HepG2 (cell line): ENCODE data around the gene BCAT1. TPM values are rescaled to one million over a fixed set of nuclear protein-coding genes. Genes with fewer than 3 reads are reported as not detected.

Source experiments
- AKAP8 ChIP-seq: sonication (generic); formaldehyde crosslinking; IDR thresholded peaks from 2 replicates; pipeline ENCODE4 v1.5.1; 2020; ENCODE audit warnings: mild to moderate bottlenecking, missing genetic modification reagents
- ARID5B ChIP-seq: IDR thresholded peaks from 2 replicates; pipeline ENCODE4 v1.4.0; 2020; ENCODE audit warnings: mild to moderate bottlenecking, missing genetic modification reagents
- ATRX ChIP-seq: sonication (generic); formaldehyde crosslinking; IDR thresholded peaks from 2 replicates; pipeline ENCODE4 v1.4.0; 2020; ENCODE audit warnings: missing genetic modification reagents, borderline replicate concordance
- DZIP1 ChIP-seq: sonication (generic); formaldehyde crosslinking; IDR thresholded peaks from 2 replicates; pipeline ENCODE4 v1.5.0; 2020; ENCODE audit warnings: mild to moderate bottlenecking, missing genetic modification reagents
- FOSL2 ChIP-seq: sonication (generic); formaldehyde crosslinking; IDR thresholded peaks from 2 replicates; pipeline ENCODE4 v1.4.0; 2020; ENCODE audit warnings: missing genetic modification reagents
- FOXA3 ChIP-seq: IDR thresholded peaks from 2 replicates; pipeline ENCODE4 v1.6.1; 2016; ENCODE audit warnings: missing genetic modification reagents, missing compliant biosample characterization
- GATAD2A ChIP-seq: IDR thresholded peaks from 2 replicates; pipeline ENCODE4 v1.6.1; 2016
- HNF4G ChIP-seq, 2 experiments: sonication (generic) in 1 of 2; formaldehyde crosslinking in 1 of 2; IDR thresholded peaks; 2 replicates each; pipeline versions ENCODE4 v1.4.0 to v1.6.1; 2011 to 2020; ENCODE audit warnings: borderline replicate concordance in 2 of 2, low read depth in 2 of 2, mild to moderate bottlenecking in 2 of 2, low read length in 1 of 2, missing genetic modification reagents in 1 of 2, moderate library complexity in 1 of 2
- MED1 ChIP-seq: sonication (generic); formaldehyde crosslinking; IDR thresholded peaks from 2 replicates; pipeline ENCODE4 v1.4.0; 2020; ENCODE audit warnings: missing genetic modification reagents
- RFX3 ChIP-seq: IDR thresholded peaks from 2 replicates; pipeline ENCODE4 v1.6.1; 2016; ENCODE audit warnings: missing biosample characterization, missing genetic modification reagents
- RFXANK ChIP-seq: IDR thresholded peaks from 2 replicates; pipeline ENCODE4 v1.6.1; 2016
- RORA ChIP-seq: sonication (generic); formaldehyde crosslinking; IDR thresholded peaks from 2 replicates; pipeline ENCODE4 v1.5.0; 2020; ENCODE audit warnings: mild to moderate bottlenecking, missing genetic modification reagents, moderate library complexity
- SAP130 ChIP-seq: IDR thresholded peaks from 2 replicates; pipeline ENCODE4 v1.6.1; 2016; ENCODE audit warnings: low read depth
- TFAP4 ChIP-seq: sonication (generic); IDR thresholded peaks from 2 replicates; pipeline ENCODE4 v1.6.1; 2016; ENCODE audit warnings: low read depth, borderline replicate concordance
- ZNF143 ChIP-seq: sonication (generic); formaldehyde crosslinking; IDR thresholded peaks from 2 replicates; pipeline ENCODE4 v1.4.0; 2020; ENCODE audit warnings: missing genetic modification reagents
- ZNF562 ChIP-seq: sonication (generic); formaldehyde crosslinking; IDR thresholded peaks from 2 replicates; pipeline ENCODE4 v1.8.0; 2022; ENCODE audit warnings: missing genetic modification reagents, borderline replicate concordance
- ZNF577 ChIP-seq: sonication (generic); formaldehyde crosslinking; IDR thresholded peaks from 2 replicates; pipeline ENCODE4 v1.4.0; 2020; ENCODE audit warnings: mild to moderate bottlenecking, low read depth, missing genetic modification reagents, borderline replicate concordance
- ZNF609 ChIP-seq: sonication (generic); formaldehyde crosslinking; IDR thresholded peaks from 2 replicates; pipeline ENCODE4 v1.4.0; 2020; ENCODE audit warnings: mild to moderate bottlenecking, missing genetic modification reagents, borderline replicate concordance
- ZNF652 ChIP-seq: IDR thresholded peaks from 2 replicates; pipeline ENCODE4 v1.6.1; 2016; ENCODE audit warnings: low read depth, borderline replicate concordance
- polyA plus RNA-seq, 8 experiments: library from polyadenylated mRNA; depleted of rRNA in 3 of 8; stranded (reverse) in 7 of 8; unstranded in 1 of 8; fragments of >200 nt; fragmentation: Illumina TruSeq in 4 of 8; extraction: Trizol in 4 of 8; gene quantifications; 2 replicates each; pipeline versions ENCODE4 v1.2.1 to v1.2.3, GENCODE V29; 2011 to 2016; ENCODE audit warnings: low read depth in 4 of 8, missing spikeins in 1 of 8, mixed read lengths in 1 of 8; ENCODE audit not compliant: insufficient read depth in 1 of 8
- total RNA-seq, 5 experiments: library from RNA; depleted of rRNA; stranded (reverse); fragments of >200 nt; fragmentation: Illumina TruSeq; extraction: Trizol; gene quantifications; 2 replicates each; pipeline ENCODE4 v1.2.3, GENCODE V29; 2016; ENCODE audit warnings: low read depth in 1 of 5

The BCAT1 gene
- total and polyA plus RNA-seq, 2 of the 13 experiments (the other 11 are each of a cell fraction or from before 2014, with no cell fraction given), result 8.0 to 75.5 TPM

- TF ChIP-seq TFAP4 (peak; percentile 30; the same call in 1 of the 2 replicates), HNF4G (IDR thresholded peaks at IDR 0.05; ENCODE audit: borderline replicate concordance, low read depth, low read length) (no peak), HNF4G (CRISPR knock-in tag; IDR thresholded peaks at IDR 0.05; ENCODE audit: borderline replicate concordance, low read depth) (no peak), MED1 (CRISPR knock-in tag) (peak; percentile 35; the same call in 1 of the 2 replicates), ZNF577 (CRISPR knock-in tag) (no peak), ATRX (no peak), ZNF652 (no peak), RFXANK (CRISPR knock-in tag) (no peak), GATAD2A (CRISPR knock-in tag) (peak; percentile 70), ZNF609 (CRISPR knock-in tag) (peak; percentile 26; the same call in 1 of the 2 replicates), ZNF562 (CRISPR knock-in tag) (no peak), FOSL2 (CRISPR knock-in tag) (0 out of 2 replicates have a peak, but pooled peaks have one; percentile 7), RORA (CRISPR knock-in tag) (no peak), SAP130 (peak; percentile 26; the same call in 1 of the 2 replicates), AKAP8 (CRISPR knock-in tag) (no peak), ZNF143 (no peak), ARID5B (CRISPR knock-in tag) (peak; percentile 32; the same call in 1 of the 2 replicates), RFX3 (CRISPR knock-in tag) (peak; percentile 60; the same call in 1 of the 2 replicates), FOXA3 (CRISPR knock-in tag) (peak; percentile 58), DZIP1 (CRISPR knock-in tag) (no peak)
Measured at GRCh38 chr12:24760162-24760561, 188.7 kb downstream of the BCAT1 start (continued).
